Activated T-helper 1 cell treated with anti-CD3 and anti-CD28 coated beads, Interleukin-12 subunit alpha, Interleukin-12 subunit beta, Interleukin-2, Interleukin-4 antibody, amounts not matched to agents 30 ng/mL and 10 ng/mL and 1 ng/mL, durations not matched to agents 14 hours and 24 hours and 36 hours (primary cell): ENCODE measurements around the gene COL10A1. TPM values are rescaled to one million over a fixed set of nuclear protein-coding genes. Genes with fewer than 3 reads are reported as not detected.
"Not testable (repeated sequence)": the region's sequence is repeated elsewhere in the genome, so short reads cannot be mapped to it uniquely, and the experiment has no call there.

Experiments used
- DNase-seq: peaks from one replicate; pipeline ENCODE4 v3.0.0; 2021; ENCODE audit warnings: low spot score
- H3K27ac Mint-ChIP-seq: one replicate; pipeline ENCODE4 v1.8.0; 2021; ENCODE audit warnings: mild to moderate bottlenecking, mixed read lengths
- H3K27me3 Mint-ChIP-seq: one replicate; pipeline ENCODE4 v1.8.0; 2022; ENCODE audit warnings: mild to moderate bottlenecking, moderate library complexity, mixed read lengths; ENCODE audit not compliant: insufficient read depth
- H3K36me3 Mint-ChIP-seq: one replicate; pipeline ENCODE4 v1.8.0; 2021; ENCODE audit warnings: low read depth, mixed read lengths
- H3K4me1 Mint-ChIP-seq: one replicate; pipeline ENCODE4 v1.8.0; 2021; ENCODE audit warnings: low read depth, mixed read lengths
- H3K4me3 Mint-ChIP-seq: one replicate; pipeline ENCODE4 v1.8.0; 2021; ENCODE audit warnings: mild to moderate bottlenecking, moderate library complexity, mixed read lengths
- H3K9me3 Mint-ChIP-seq: one replicate; pipeline ENCODE4 v1.8.0; 2021; ENCODE audit warnings: mixed read lengths
- intact Hi-C: fragments of 100-400 bp; cut with micrococcal nuclease; formaldehyde crosslinking; loops from one replicate; pipeline ENCODE4 v1.15.1; 2024
- total RNA-seq: library from RNA; stranded (reverse); gene quantifications from 2 replicates; pipeline ENCODE4 v1.2.3, GENCODE V29; 2022

Gene COL10A1
- total RNA-seq, 1 donor from 2014 or later: not detected

- intact Hi-C loops, H3K4me3 Mint-ChIP-seq: not testable (repeated sequence)
These were observed 29.7 kb downstream of the COL10A1 start for GRCh38 chr6:116096048-116096759.

GRCh38 chr6:116094041-116094440 is 31.9 kb downstream of the COL10A1 start:
- Mint-ChIP-seq H3K4me1 (no peaks in the 10 kb centered on the region), H3K4me3 (no peak overlapping the region), H3K9me3 (peaks cover 16% of the 10 kb centered on the region), H3K36me3 (no peaks in the 10 kb centered on the region), H3K27ac (no peak overlapping the region), H3K27me3 (peaks cover 4% of the 10 kb centered on the region)
- intact Hi-C loops: no loop called here
- no peak for DNase-seq

More at GRCh38 chr6:116096048-116096759, 29.7 kb downstream of the COL10A1 start:
- H3K27me3 Mint-ChIP-seq, H3K27ac Mint-ChIP-seq, H3K36me3 Mint-ChIP-seq, DNase-seq: not testable (repeated sequence)
- peaks cover 15% of the 10 kb centered on the region for H3K4me1 Mint-ChIP-seq
- H3K9me3 Mint-ChIP-seq: peaks cover 16% of the 10 kb centered on the region

- no peak overlapping the region for H3K27ac Mint-ChIP-seq
- intact Hi-C loops: no loop called here
- peaks cover 4% of the 10 kb centered on the region for H3K27me3 Mint-ChIP-seq
These were observed 35.7 kb downstream of the COL10A1 start for GRCh38 chr6:116090251-116090650.

GRCh38 chr6:116088946-116089345 is 37.0 kb downstream of the COL10A1 start:
- no peak for DNase-seq
- H3K4me1 Mint-ChIP-seq: no peaks in the 10 kb centered on the region
- no peaks in the 10 kb centered on the region for H3K36me3 Mint-ChIP-seq
- intact Hi-C loops: no loop called here
- H3K27me3 Mint-ChIP-seq: peaks cover 4% of the 10 kb centered on the region
- H3K9me3 Mint-ChIP-seq: no peaks in the 10 kb centered on the region
- no peak overlapping the region for H3K27ac Mint-ChIP-seq
- no peak overlapping the region for H3K4me3 Mint-ChIP-seq

More at GRCh38 chr6:116090251-116090650, 35.7 kb downstream of the COL10A1 start:
- Mint-ChIP-seq H3K36me3 (no peaks in the 10 kb centered on the region), H3K4me1 (no peaks in the 10 kb centered on the region), H3K9me3 (no peaks in the 10 kb centered on the region), H3K4me3 (no peak overlapping the region)
- DNase-seq: no peak

GRCh38 chr6:116087437-116088027 is 38.4 kb downstream of the COL10A1 start:
- H3K27me3 Mint-ChIP-seq: peaks cover 3% of the 10 kb centered on the region
- H3K36me3 Mint-ChIP-seq: no peaks in the 10 kb centered on the region
- no peak for DNase-seq
- H3K9me3 Mint-ChIP-seq: no peaks in the 10 kb centered on the region
- no peak overlapping the region for H3K4me3 Mint-ChIP-seq
- H3K27ac Mint-ChIP-seq: no peak overlapping the region
- intact Hi-C loops: no loop called here
- no peaks in the 10 kb centered on the region for H3K4me1 Mint-ChIP-seq

GRCh38 chr6:116084284-116084683 is 41.6 kb downstream of the COL10A1 start:
- intact Hi-C loops: no loop called here
- H3K27ac Mint-ChIP-seq: no peak overlapping the region
- DNase-seq: no peak
- H3K4me1 Mint-ChIP-seq: no peaks in the 10 kb centered on the region
- no peaks in the 10 kb centered on the region for H3K9me3 Mint-ChIP-seq
- no peak overlapping the region for H3K4me3 Mint-ChIP-seq
- no peaks in the 10 kb centered on the region for H3K36me3 Mint-ChIP-seq
- peaks cover 10% of the 10 kb centered on the region for H3K27me3 Mint-ChIP-seq

GRCh38 chr6:116083052-116083451 is 42.9 kb downstream of the COL10A1 start:
- Mint-ChIP-seq H3K36me3 (no peaks in the 10 kb centered on the region), H3K9me3 (no peaks in the 10 kb centered on the region), H3K27ac (no peak overlapping the region), H3K4me3 (no peak overlapping the region), H3K27me3 (peaks cover 12% of the 10 kb centered on the region), H3K4me1 (no peaks in the 10 kb centered on the region)
- DNase-seq: no peak
- intact Hi-C loops: no loop called here

- Mint-ChIP-seq H3K9me3 (no peaks in the 10 kb centered on the region), H3K36me3 (no peaks in the 10 kb centered on the region), H3K4me3 (no peak overlapping the region), H3K4me1 (no peaks in the 10 kb centered on the region), H3K27ac (no peak overlapping the region), H3K27me3 (peaks cover 12% of the 10 kb centered on the region)
- intact Hi-C loops: no loop called here
- no peak for DNase-seq
These were observed 47.0 kb downstream of the COL10A1 start for GRCh38 chr6:116078945-116079344.

GRCh38 chr6:116078522-116078921 is 47.4 kb downstream of the COL10A1 start:
- Mint-ChIP-seq H3K36me3 (no peaks in the 10 kb centered on the region), H3K27ac (no peak overlapping the region), H3K4me1 (no peaks in the 10 kb centered on the region), H3K9me3 (no peaks in the 10 kb centered on the region), H3K4me3 (no peak overlapping the region), H3K27me3 (peaks cover 12% of the 10 kb centered on the region)
- no peak for DNase-seq
- intact Hi-C loops: no loop called here

GRCh38 chr6:116074732-116075390 is 51.1 kb downstream of the COL10A1 start:
- Mint-ChIP-seq H3K4me3 (no peak overlapping the region), H3K27me3 (peaks cover 1% of the 10 kb centered on the region), H3K27ac (no peak overlapping the region), H3K9me3 (no peaks in the 10 kb centered on the region), H3K36me3 (no peaks in the 10 kb centered on the region), H3K4me1 (no peaks in the 10 kb centered on the region)
- no peak for DNase-seq
- intact Hi-C loops: no loop called here

GRCh38 chr6:116073765-116074440 is 52.0 kb downstream of the COL10A1 start:
- H3K27me3 Mint-ChIP-seq: peaks cover 1% of the 10 kb centered on the region
- H3K36me3 Mint-ChIP-seq: no peaks in the 10 kb centered on the region
- no peak overlapping the region for H3K4me3 Mint-ChIP-seq
- intact Hi-C loops: no loop called here
- no peak overlapping the region for H3K27ac Mint-ChIP-seq
- H3K4me1 Mint-ChIP-seq: no peaks in the 10 kb centered on the region
- DNase-seq: no peak
- no peaks in the 10 kb centered on the region for H3K9me3 Mint-ChIP-seq

- no peak overlapping the region for H3K4me3 Mint-ChIP-seq
These were observed 53.6 kb downstream of the COL10A1 start for GRCh38 chr6:116072368-116072767.

More at GRCh38 chr6:116072368-116072767, 53.6 kb downstream of the COL10A1 start:
- no peaks in the 10 kb centered on the region for H3K36me3 Mint-ChIP-seq
- H3K27ac Mint-ChIP-seq: no peak overlapping the region
- intact Hi-C loops: no loop called here
- H3K27me3 Mint-ChIP-seq: no peaks in the 10 kb centered on the region
- H3K9me3 Mint-ChIP-seq: no peaks in the 10 kb centered on the region
- DNase-seq: no peak
- no peaks in the 10 kb centered on the region for H3K4me1 Mint-ChIP-seq
